Mesothelial cell of epicardium (in vitro differentiated cells): ENCODE data around the gene RGS18. TPM values are rescaled to one million over a fixed set of nuclear protein-coding genes. Genes with fewer than 3 reads are reported as not detected.

Source experiments
- DNase-seq, 2 experiments: peaks; one replicate each; pipeline ENCODE4 v3.0.0; 2021; ENCODE audit warnings: low spot score in 2 of 2; ENCODE audit not compliant: unreplicated experiment in 2 of 2
- H3K27ac Mint-ChIP-seq: 2 replicates; pipeline ENCODE4 v1.8.0; 2021; ENCODE audit warnings: mixed read lengths
- H3K27me3 Mint-ChIP-seq: 2 replicates; pipeline ENCODE4 v1.8.0; 2021; ENCODE audit warnings: low read depth, mixed read lengths
- H3K36me3 Mint-ChIP-seq: 2 replicates; pipeline ENCODE4 v1.8.0; 2021; ENCODE audit warnings: mixed read lengths
- H3K4me1 Mint-ChIP-seq: 2 replicates; pipeline ENCODE4 v1.8.0; 2021; ENCODE audit warnings: mixed read lengths
- H3K4me3 Mint-ChIP-seq: 2 replicates; pipeline ENCODE4 v1.8.0; 2021; ENCODE audit warnings: mild to moderate bottlenecking, moderate library complexity, mixed read lengths
- H3K9me3 Mint-ChIP-seq: 2 replicates; pipeline ENCODE4 v1.8.0; 2021; ENCODE audit warnings: mixed read lengths
- CTCF ChIP-seq: fragments of 200-600 bp; sonication (generic); IDR thresholded peaks from one replicate; pipeline ENCODE4 v1.5.0; 2021; ENCODE audit warnings: antibody characterized with exemption; ENCODE audit not compliant: unreplicated experiment
- total RNA-seq: library from RNA; stranded (reverse); gene quantifications from 3 replicates; pipeline ENCODE4 v1.2.1, GENCODE V29; 2021

Gene RGS18
- total RNA-seq, 1 donor from 2014 or later: not detected

DNA sequence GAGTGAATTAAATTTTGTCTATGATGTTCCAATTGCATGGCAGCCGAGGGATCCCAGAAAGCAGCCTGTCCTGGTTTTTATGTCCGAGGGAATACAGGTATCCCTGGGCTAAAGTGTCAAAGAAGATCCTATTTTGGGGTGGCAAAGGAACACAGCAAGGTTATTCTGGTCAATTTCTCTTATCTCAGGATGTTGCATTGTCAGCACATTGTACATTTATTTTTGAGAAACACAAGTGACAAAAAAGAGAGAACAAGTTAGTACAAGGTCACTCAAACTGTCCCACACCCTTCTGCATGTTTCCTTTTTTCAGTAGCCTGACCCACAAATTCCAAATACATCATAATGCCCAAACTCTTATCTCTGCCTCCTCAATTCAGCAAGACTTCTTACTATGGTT, 17.7 kb downstream of the RGS18 start:
- Mint-ChIP-seq H3K9me3 (no peaks in the 10 kb centered on the region), H3K4me1 (no peaks in the 10 kb centered on the region), H3K36me3 (no peaks in the 10 kb centered on the region), H3K27ac (no peak overlapping the region), H3K27me3 (no peaks in the 10 kb centered on the region), H3K4me3 (no peak overlapping the region)
- TF ChIP-seq CTCF: no peak
- no peak for DNase-seq

DNA sequence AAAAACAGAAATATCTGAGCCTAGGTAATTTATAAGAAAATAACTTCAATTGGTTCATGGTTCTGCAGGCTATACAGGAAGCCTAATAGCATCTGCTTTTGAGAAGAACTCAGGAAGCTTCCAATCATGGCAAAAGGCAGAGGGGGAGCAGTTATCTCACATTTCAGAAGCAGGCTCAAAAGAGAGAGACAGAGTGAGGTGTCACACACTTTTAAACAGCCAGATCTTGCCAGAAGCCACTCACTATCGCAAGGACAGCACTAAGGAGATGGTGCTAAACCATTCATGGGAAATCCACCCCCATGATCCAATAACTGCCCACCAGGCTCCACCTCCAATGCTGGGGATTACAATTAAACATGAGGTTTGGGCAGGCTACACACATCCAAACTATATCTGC, 25.5 kb downstream of the RGS18 start:
- TF ChIP-seq CTCF: no peak
- H3K9me3 Mint-ChIP-seq: no peaks in the 10 kb centered on the region
- H3K4me3 Mint-ChIP-seq: no peak overlapping the region
- H3K4me1 Mint-ChIP-seq: no peaks in the 10 kb centered on the region
- no peak overlapping the region for H3K27ac Mint-ChIP-seq
- no peak for DNase-seq
- no peaks in the 10 kb centered on the region for H3K27me3 Mint-ChIP-seq
- no peaks in the 10 kb centered on the region for H3K36me3 Mint-ChIP-seq

DNA sequence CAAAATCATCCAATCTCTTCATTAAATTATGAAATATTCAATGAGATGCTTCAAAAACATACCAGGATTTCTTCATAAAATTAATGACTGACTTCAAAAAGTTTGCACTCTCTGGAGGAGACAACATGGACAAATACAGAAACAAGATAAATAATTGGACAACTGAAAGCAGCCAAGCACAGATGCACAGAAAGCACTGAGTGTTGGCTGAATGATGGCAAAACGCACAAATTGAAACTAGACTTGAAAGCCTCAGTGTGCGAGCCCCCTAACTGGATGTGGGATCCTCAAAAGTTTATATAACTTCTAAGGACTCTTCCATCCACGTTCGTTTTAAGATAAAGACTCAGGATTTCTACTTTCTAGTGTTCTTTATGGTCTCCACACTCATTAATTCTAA, 27.9 kb downstream of the RGS18 start:
- Mint-ChIP-seq H3K9me3 (no peaks in the 10 kb centered on the region), H3K27me3 (no peaks in the 10 kb centered on the region), H3K4me1 (no peaks in the 10 kb centered on the region), H3K4me3 (no peak overlapping the region), H3K36me3 (no peaks in the 10 kb centered on the region), H3K27ac (no peak overlapping the region)
- no peak for TF ChIP-seq CTCF
- no peak for DNase-seq

- H3K4me3 Mint-ChIP-seq: no peak overlapping the region
- H3K9me3 Mint-ChIP-seq: no peaks in the 10 kb centered on the region
- no peaks in the 10 kb centered on the region for H3K36me3 Mint-ChIP-seq
- no peak for TF ChIP-seq CTCF
- DNase-seq: no peak
- H3K4me1 Mint-ChIP-seq: no peaks in the 10 kb centered on the region
- no peak overlapping the region for H3K27ac Mint-ChIP-seq
- no peaks in the 10 kb centered on the region for H3K27me3 Mint-ChIP-seq
Observed at GRCh38 chr1:192190066-192190465, 31.8 kb downstream of the RGS18 start.

DNA sequence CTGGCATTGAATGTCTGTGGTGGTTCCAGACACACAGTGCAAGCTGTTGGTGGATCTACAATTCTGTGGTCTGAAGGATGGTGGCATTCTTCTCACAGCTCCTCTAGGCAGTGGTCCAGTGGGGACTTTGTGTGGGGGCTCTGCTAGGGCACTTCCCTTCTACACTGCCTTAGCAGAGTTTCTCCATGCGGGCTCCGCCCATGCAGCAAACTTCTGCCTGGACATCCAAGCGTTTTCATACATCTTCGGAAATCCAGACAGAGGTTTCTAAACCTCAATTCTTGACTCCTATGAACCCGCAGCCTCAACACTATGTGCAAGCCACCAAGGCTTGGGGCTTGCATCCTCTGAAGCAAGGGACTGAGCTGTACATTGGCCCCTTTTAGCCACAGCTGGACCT, 43.0 kb downstream of the RGS18 start:
- no peak overlapping the region for H3K27ac Mint-ChIP-seq
- DNase-seq: no peak
- no peak for TF ChIP-seq CTCF

DNA sequence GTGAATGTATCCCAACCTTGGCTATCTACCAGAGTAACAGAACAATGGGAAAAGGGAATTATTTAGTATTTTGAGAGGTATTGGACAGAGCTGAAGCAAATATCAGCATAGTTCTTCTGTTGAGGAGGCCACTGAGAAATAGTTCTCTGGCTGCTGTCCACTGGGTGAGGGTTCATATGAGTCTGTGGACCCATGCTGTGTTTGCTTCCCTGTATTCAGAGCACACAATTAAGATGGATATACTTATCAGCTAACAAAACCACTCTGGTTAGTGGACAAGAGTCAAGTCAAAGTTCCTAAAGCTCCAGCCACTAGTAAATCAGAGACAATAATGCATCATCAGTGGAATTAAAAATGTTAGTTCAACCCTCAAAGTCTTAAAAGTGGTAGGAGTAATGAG, 66.1 kb downstream of the RGS18 start:
- H3K4me1 Mint-ChIP-seq: no peaks in the 10 kb centered on the region
- H3K27me3 Mint-ChIP-seq: no peaks in the 10 kb centered on the region
- no peak for DNase-seq

More for the DNA sequence above, 43.0 kb downstream of the RGS18 start:
- no peaks in the 10 kb centered on the region for H3K4me1 Mint-ChIP-seq
- H3K27me3 Mint-ChIP-seq: no peaks in the 10 kb centered on the region
- peaks cover 28% of the 10 kb centered on the region for H3K9me3 Mint-ChIP-seq
- no peak overlapping the region for H3K4me3 Mint-ChIP-seq
- no peaks in the 10 kb centered on the region for H3K36me3 Mint-ChIP-seq

More for the DNA sequence above, 66.1 kb downstream of the RGS18 start:
- TF ChIP-seq CTCF: no peak
- H3K36me3 Mint-ChIP-seq: no peaks in the 10 kb centered on the region
- H3K4me3 Mint-ChIP-seq: no peak overlapping the region
- H3K9me3 Mint-ChIP-seq: no peaks in the 10 kb centered on the region
- no peak overlapping the region for H3K27ac Mint-ChIP-seq
